SK-N-MC (cell line): ENCODE results near the gene PGLYRP2.

Experiments used
- EZH2 ChIP-seq: fragments of 200-600 bp; sonication (generic); IDR thresholded peaks from one replicate; pipeline ENCODE4 v1.6.1; 2017; ENCODE audit warnings: antibody characterized with exemption
- POLR2AphosphoS5 ChIP-seq: IDR thresholded peaks from 2 replicates; pipeline ENCODE4 v1.6.1; 2012; ENCODE audit warnings: mild to moderate bottlenecking, low read depth, low read length, borderline replicate concordance

DNA sequence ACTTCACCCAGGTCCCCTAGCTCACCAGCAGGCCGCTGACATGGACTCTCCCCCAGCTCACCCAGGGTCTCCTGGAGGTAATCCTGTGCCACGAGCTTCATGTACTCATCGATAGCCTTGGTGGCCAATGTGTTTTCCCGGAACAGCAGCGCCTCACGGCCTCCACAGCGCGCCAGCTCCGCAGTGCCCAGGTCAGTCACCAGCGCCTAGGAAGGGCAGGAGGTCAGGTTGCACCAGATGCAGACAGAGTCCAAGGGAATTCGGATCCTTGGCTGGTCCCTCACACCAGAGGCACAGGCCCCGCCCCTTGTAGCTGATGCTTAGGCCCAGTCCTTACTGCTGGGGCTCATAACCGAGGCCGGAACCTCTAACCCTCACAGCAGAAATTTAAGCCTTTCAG lies 22.9 kb downstream of the PGLYRP2 start:
- TF ChIP-seq EZH2 (no peak), POLR2AphosphoS5 (no peak)
